ENCODE data around the gene AGAP1. TPM values are rescaled to one million over a fixed set of nuclear protein-coding genes. Genes with fewer than 3 reads are reported as not detected.
A peak's percentile ranks its signal among the peaks of the same experiment; 100 is the strongest.

Gene AGAP1
- total RNA-seq, 4 donors from 2014 or later: 7.2 to 19.6 (median 15.2) TPM

- Histone ChIP-seq H3K4me3 (no peak overlapping the region), H3K27me3 (no peaks in the 10 kb centered on the region), H3K9me3 (no peaks in the 10 kb centered on the region), H3K36me3 (peaks cover 0 to 7% (median 0%) of the 10 kb centered on the region in 3 donors), H3K27ac (no peak overlapping the region), H3K4me1 (no peaks in the 10 kb centered on the region)
- intact Hi-C loops (cut with DNase I): no loop called here
- no peak for TF ChIP-seq CTCF (IDR thresholded peaks at IDR 0.05)
- no peak for TF ChIP-seq POLR2A (IDR thresholded peaks at IDR 0.05)
- WGBS, 2 donors: 71 to 87% methylated on average over 7 to 10 of the region's 10 CpGs
- no peak for DNase-seq
Measured at GRCh38 chr2:235737396-235737795, 243.6 kb downstream of the AGAP1 start.

- DNase-seq: no peak
- WGBS, 2 donors: 91 to 95% methylated on average over 8 of the region's 10 CpGs
- intact Hi-C loops (cut with DNase I): no loop called here
- H3K4me3 ChIP-seq: no peak overlapping the region
- no peak overlapping the region for H3K27ac ChIP-seq
- peaks cover 0 to 9% (median 0%) of the 10 kb centered on the region in 3 donors for H3K36me3 ChIP-seq
- H3K9me3 ChIP-seq: no peaks in the 10 kb centered on the region
- no peaks in the 10 kb centered on the region for H3K4me1 ChIP-seq
- no peaks in the 10 kb centered on the region for H3K27me3 ChIP-seq
- no peak for TF ChIP-seq POLR2A (IDR thresholded peaks at IDR 0.05)
- no peak for TF ChIP-seq CTCF (IDR thresholded peaks at IDR 0.05)
Measured at GRCh38 chr2:235737840-235738239, 244.0 kb downstream of the AGAP1 start.

GRCh38 chr2:235739704-235740415 is 246.0 kb downstream of the AGAP1 start:
- no peak for DNase-seq
- Histone ChIP-seq H3K4me3 (no peak overlapping the region), H3K4me1 (no peaks in the 10 kb centered on the region), H3K27me3 (no peaks in the 10 kb centered on the region), H3K36me3 (peaks cover 0 to 18% (median 0%) of the 10 kb centered on the region in 3 donors), H3K27ac (no peak overlapping the region), H3K9me3 (no peaks in the 10 kb centered on the region)
- no peak for TF ChIP-seq CTCF (IDR thresholded peaks at IDR 0.05)
- no peak for TF ChIP-seq POLR2A (IDR thresholded peaks at IDR 0.05)
- intact Hi-C loops (cut with DNase I): loop anchor here (10.0 kb wide), 1 partner anchor 605 kb away; no protein-coding TSS in a partner anchor
- 94 to 100% methylated on average over 2 to 23 of the region's 29 CpGs for WGBS, 2 donors

GRCh38 chr2:235740821-235741220 is 247.0 kb downstream of the AGAP1 start:
- Histone ChIP-seq H3K4me1 (peaks cover 0 to under 1% (median 0%) of the 10 kb centered on the region in 3 donors), H3K4me3 (no peak overlapping the region), H3K27me3 (no peaks in the 10 kb centered on the region), H3K36me3 (peaks cover 0 to 27% (median 0%) of the 10 kb centered on the region in 3 donors), H3K27ac (no peak overlapping the region), H3K9me3 (no peaks in the 10 kb centered on the region)
- TF ChIP-seq POLR2A (IDR thresholded peaks at IDR 0.05) (no peak), CTCF (IDR thresholded peaks at IDR 0.05) (peak in 2 of 6 experiments; percentile 4 to 31)
- intact Hi-C loops (cut with DNase I): loop anchor here (10.0 kb wide), 1 partner anchor 606 kb away; no protein-coding TSS in a partner anchor
- WGBS, 2 donors: 62 to 75% methylated on average over 9 of the region's 9 CpGs
- DNase-seq: no peak

- intact Hi-C loops (cut with DNase I): loop anchor here (10.0 kb wide), 1 partner anchor 609 kb away; no protein-coding TSS in a partner anchor
- Histone ChIP-seq H3K27me3 (no peaks in the 10 kb centered on the region), H3K36me3 (peaks cover 0 to 28% (median 0%) of the 10 kb centered on the region in 3 donors), H3K4me3 (no peak overlapping the region), H3K4me1 (peaks cover 0 to 29% (median 9%) of the 10 kb centered on the region in 3 donors), H3K9me3 (no peaks in the 10 kb centered on the region), H3K27ac (no peak overlapping the region)
- TF ChIP-seq CTCF (IDR thresholded peaks at IDR 0.05): no peak
- TF ChIP-seq POLR2A (IDR thresholded peaks at IDR 0.05): no peak
- 95 to 96% methylated on average over 7 to 12 of the region's 12 CpGs for WGBS, 2 donors
- DNase-seq: no peak
Measured at GRCh38 chr2:235744161-235744560, 250.3 kb downstream of the AGAP1 start.
